Stomach (tissue), 9 donors: ENCODE data around the gene COX6B2. TPM values are rescaled to one million over a fixed set of nuclear protein-coding genes. Genes with fewer than 3 reads are reported as not detected.

ENCODE experiments used
- DNase-seq, 2 donors: peaks; one replicate each; pipeline versions ENCODE4 v3.0.0 to v3.0.0-alpha.2; 2013 to 2019
- H3K27ac ChIP-seq, 5 donors: fragments of 200-600 bp in 4 of 5; sonication (generic) in 4 of 5; one replicate each; pipeline ENCODE4 v1.5.1; 2013 to 2019; ENCODE audit warnings: mild to moderate bottlenecking in 1 of 5, moderate library complexity in 1 of 5
- H3K27me3 ChIP-seq, 3 donors: fragments of 200-600 bp; sonication (generic); one replicate each; pipeline ENCODE4 v1.5.1; 2017 to 2019; ENCODE audit warnings: mixed run types in 1 of 3
- H3K36me3 ChIP-seq, 4 donors: fragments of 200-600 bp; sonication (generic); 1 replicate in 3 of 4; 2 replicates in 1 of 4; pipeline ENCODE4 v1.5.1; 2016 to 2019
- H3K4me1 ChIP-seq, 4 donors: fragments of 200-600 bp; sonication (generic); one replicate each; pipeline ENCODE4 v1.5.1; 2016 to 2019
- H3K4me3 ChIP-seq, 4 donors: fragments of 200-600 bp; sonication (generic) in 3 of 4; one replicate each; pipeline ENCODE4 v1.5.1; 2016 to 2019; ENCODE audit warnings: mild to moderate bottlenecking in 1 of 4
- H3K9me3 ChIP-seq, 4 donors: fragments of 200-600 bp; sonication (generic); one replicate each; pipeline ENCODE4 v1.5.1; 2016 to 2019
- EP300 ChIP-seq: sonication (generic); formaldehyde crosslinking; IDR thresholded peaks from one replicate; pipeline ENCODE4 v1.6.1; 2017; ENCODE audit warnings: antibody characterized with exemption
- POLR2A ChIP-seq, 4 donors: fragments of 450-650 bp; IDR thresholded peaks; one replicate each; pipeline ENCODE4 v1.6.1; 2016; ENCODE audit warnings: antibody characterized with exemption in 4 of 4, control low read depth in 2 of 4, mild to moderate bottlenecking in 1 of 4, moderate library complexity in 1 of 4
- POLR2AphosphoS5 ChIP-seq, 3 donors: sonication (generic); formaldehyde crosslinking; IDR thresholded peaks; one replicate each; pipeline ENCODE4 v1.6.1; 2016; ENCODE audit warnings: antibody characterized with exemption in 3 of 3
- WGBS, 5 donors: extraction: QIAGEN DNeasy Blood & Tissue Kit in 3 of 5; methylation state at CpG; one replicate each; pipeline versions ENCODE4 v1.1.5 to v1.1.7; 2013 to 2018; 5-methylcytosine and 5-hydroxymethylcytosine counted together
- intact Hi-C: fragments of 100-400 bp; cut with DNase I; formaldehyde crosslinking; loops from one replicate; pipeline ENCODE4 v1.15.1; 2023; ENCODE audit warnings: low total_unique reads
- polyA plus RNA-seq, 3 donors: library from polyadenylated mRNA; stranded (reverse); fragments of 200-250 nt; gene quantifications; one replicate each; pipeline ENCODE4 v1.2.3, GENCODE V29; 2013
- total RNA-seq, 5 donors: library from RNA; depleted of rRNA; stranded (reverse); fragments of >200 nt; gene quantifications; one replicate each; pipeline versions ENCODE4 v1.1.0 to v1.2.3, GENCODE V29; 2014 to 2016
- TF ChIP-seq, protein P1 (sequence below), 7 experiments: fragments of 450-650 bp in 4 of 7; fragments of 200-600 bp in 3 of 7; sonication (generic) in 3 of 7; IDR thresholded peaks; one replicate each; pipeline ENCODE4 v1.5.1; 2016 to 2019; ENCODE audit warnings: antibody characterized with exemption in 7 of 7, control low read depth in 2 of 7, mild to moderate bottlenecking in 1 of 7
- donor health status: healthy with polysubstance abuse.
- donor health status: Bipolar disorder and iron deficiency.
- donor health status: healthy.

The COX6B2 gene
- total and polyA plus RNA-seq, 8 donors = 0.19 to 18.2 (median 0.93) TPM; not detected in 5

DNA sequence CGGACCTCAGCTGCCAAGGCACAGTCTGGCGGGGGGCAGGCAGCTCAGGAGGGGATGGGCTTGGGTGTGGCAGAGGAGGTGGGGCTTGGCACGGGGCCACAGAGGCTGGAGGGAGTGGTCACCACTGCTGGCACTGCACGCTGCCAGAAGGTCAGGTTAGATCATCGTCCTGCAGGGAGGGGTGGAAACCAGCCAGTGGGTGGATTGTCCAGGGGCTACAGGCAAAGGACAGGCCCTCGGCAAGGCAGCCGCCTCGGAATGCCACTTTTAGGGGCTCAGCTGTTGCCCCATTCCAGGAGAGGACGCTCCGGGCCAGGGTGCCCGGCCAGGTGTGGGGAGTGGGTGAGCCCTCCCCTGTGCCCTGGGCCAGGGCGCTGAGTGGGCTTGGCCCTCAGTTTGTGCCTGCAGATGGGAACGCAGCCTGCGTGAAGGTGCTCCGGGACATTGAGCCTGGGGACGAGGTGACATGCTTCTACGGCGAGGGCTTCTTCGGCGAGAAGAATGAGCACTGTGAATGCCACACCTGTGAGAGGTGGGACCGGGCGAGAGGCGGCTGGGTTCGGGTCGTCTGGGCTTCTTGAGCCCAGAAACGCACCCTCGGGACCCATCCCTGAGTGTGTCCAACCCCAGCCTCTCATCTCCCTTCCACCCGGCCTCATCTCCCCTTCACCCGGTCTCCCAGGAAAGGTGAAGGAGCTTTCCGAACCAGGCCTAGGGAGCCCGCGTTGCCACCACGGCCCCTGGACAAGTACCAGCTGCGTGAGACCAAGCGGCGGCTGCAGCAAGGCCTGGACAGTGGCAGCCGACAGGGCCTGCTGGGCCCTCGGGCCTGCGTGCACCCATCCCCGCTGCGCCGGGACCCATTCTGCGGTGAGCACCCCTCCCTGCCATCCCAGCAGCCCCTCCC is 8.4 kb downstream of the COX6B2 start:
- no peaks in the 10 kb centered on the region for H3K9me3 ChIP-seq
- H3K4me3 ChIP-seq = no peak overlapping the region
- peak; percentile 51 to 83 for DNase-seq
- H3K36me3 ChIP-seq = peaks cover 16 to 54% (median 42%) of the 10 kb centered on the region in 4 donors
- intact Hi-C loops = no loop called here
- TF ChIP-seq POLR2AphosphoS5 (IDR thresholded peaks at IDR 0.05) (no peak), EP300 (no peak), POLR2A (IDR thresholded peaks at IDR 0.05) (no peak)
- WGBS, 5 donors = 76 to 83% (median 82%) methylated on average over 42 to 43 of the region's 43 CpGs
- peaks cover 6 to 25% (median 20%) of the 10 kb centered on the region in 4 donors for H3K4me1 ChIP-seq
- peaks cover 0 to 17% (median 0%) of the 10 kb centered on the region in 3 donors for H3K27me3 ChIP-seq
- no peak overlapping the region for H3K27ac ChIP-seq

DNA sequence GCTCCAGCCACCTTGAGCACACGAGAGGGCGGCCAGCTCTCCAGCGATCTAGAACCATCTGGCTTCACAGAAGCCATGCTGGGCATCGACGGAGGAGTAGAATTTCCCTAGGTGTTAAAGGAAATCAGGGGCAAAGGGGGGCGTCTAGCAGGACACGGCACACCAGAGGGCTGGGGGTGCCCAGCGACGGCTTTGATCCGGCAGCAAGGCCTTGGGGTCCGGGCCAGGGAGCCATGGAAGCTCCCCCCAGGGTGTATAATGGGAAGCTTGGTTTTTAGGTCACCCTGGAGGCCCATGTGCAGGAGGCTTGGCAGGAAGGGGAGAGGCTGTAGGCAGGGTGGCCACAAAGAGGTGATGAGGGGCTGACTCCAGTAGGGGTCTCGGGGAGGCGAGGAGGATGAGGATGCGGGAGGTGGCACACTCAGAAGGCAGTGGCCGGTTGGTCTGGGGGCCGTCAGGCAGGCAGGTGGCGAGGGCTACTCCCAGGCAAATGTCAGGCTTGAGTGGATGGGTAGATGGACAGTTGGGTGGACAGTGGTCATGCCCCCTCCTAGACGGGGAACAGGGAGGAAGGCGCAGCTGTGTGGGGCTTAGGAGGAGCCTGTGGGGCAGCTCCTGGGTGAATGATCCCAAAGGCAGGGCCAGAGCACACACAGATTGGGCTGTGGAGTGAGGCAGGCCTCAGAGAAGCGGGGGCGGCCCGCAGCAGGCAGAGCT is 9.3 kb downstream of the COX6B2 start:
- TF ChIP-seq POLR2AphosphoS5 (IDR thresholded peaks at IDR 0.05) = no peak
- no peak for TF ChIP-seq EP300
- TF ChIP-seq, protein P1, sequence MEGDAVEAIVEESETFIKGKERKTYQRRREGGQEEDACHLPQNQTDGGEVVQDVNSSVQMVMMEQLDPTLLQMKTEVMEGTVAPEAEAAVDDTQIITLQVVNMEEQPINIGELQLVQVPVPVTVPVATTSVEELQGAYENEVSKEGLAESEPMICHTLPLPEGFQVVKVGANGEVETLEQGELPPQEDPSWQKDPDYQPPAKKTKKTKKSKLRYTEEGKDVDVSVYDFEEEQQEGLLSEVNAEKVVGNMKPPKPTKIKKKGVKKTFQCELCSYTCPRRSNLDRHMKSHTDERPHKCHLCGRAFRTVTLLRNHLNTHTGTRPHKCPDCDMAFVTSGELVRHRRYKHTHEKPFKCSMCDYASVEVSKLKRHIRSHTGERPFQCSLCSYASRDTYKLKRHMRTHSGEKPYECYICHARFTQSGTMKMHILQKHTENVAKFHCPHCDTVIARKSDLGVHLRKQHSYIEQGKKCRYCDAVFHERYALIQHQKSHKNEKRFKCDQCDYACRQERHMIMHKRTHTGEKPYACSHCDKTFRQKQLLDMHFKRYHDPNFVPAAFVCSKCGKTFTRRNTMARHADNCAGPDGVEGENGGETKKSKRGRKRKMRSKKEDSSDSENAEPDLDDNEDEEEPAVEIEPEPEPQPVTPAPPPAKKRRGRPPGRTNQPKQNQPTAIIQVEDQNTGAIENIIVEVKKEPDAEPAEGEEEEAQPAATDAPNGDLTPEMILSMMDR (IDR thresholded peaks at IDR 0.05) = no peak
- TF ChIP-seq POLR2A (IDR thresholded peaks at IDR 0.05) = no peak
- no peak for DNase-seq
- H3K27ac ChIP-seq = no peak overlapping the region
- WGBS, 5 donors = 82 to 87% (median 86%) methylated on average over 22 of the region's 22 CpGs
- peaks cover 0 to 9% (median 0%) of the 10 kb centered on the region in 3 donors for H3K27me3 ChIP-seq
- H3K4me3 ChIP-seq = no peak overlapping the region
- peaks cover 16 to 54% (median 42%) of the 10 kb centered on the region in 4 donors for H3K36me3 ChIP-seq
- H3K9me3 ChIP-seq = no peaks in the 10 kb centered on the region
- H3K4me1 ChIP-seq = peaks cover 15 to 33% (median 28%) of the 10 kb centered on the region in 4 donors
- intact Hi-C loops = no loop called here

GRCh38 chr19:55344444-55344843 is 10.1 kb downstream of the COX6B2 start:
- H3K9me3 ChIP-seq = no peaks in the 10 kb centered on the region
- peaks cover 16 to 54% (median 42%) of the 10 kb centered on the region in 4 donors for H3K36me3 ChIP-seq
- peaks cover 0 to 2% (median 0%) of the 10 kb centered on the region in 3 donors for H3K27me3 ChIP-seq
- H3K27ac ChIP-seq = no peak overlapping the region
- no peak for DNase-seq
- no peak for TF ChIP-seq EP300
- H3K4me3 ChIP-seq = no peak overlapping the region
- intact Hi-C loops = no loop called here
- peaks cover 17 to 37% (median 34%) of the 10 kb centered on the region in 4 donors for H3K4me1 ChIP-seq
- WGBS, 5 donors = 74 to 84% (median 76%) methylated on average over 9 of the region's 9 CpGs

DNA sequence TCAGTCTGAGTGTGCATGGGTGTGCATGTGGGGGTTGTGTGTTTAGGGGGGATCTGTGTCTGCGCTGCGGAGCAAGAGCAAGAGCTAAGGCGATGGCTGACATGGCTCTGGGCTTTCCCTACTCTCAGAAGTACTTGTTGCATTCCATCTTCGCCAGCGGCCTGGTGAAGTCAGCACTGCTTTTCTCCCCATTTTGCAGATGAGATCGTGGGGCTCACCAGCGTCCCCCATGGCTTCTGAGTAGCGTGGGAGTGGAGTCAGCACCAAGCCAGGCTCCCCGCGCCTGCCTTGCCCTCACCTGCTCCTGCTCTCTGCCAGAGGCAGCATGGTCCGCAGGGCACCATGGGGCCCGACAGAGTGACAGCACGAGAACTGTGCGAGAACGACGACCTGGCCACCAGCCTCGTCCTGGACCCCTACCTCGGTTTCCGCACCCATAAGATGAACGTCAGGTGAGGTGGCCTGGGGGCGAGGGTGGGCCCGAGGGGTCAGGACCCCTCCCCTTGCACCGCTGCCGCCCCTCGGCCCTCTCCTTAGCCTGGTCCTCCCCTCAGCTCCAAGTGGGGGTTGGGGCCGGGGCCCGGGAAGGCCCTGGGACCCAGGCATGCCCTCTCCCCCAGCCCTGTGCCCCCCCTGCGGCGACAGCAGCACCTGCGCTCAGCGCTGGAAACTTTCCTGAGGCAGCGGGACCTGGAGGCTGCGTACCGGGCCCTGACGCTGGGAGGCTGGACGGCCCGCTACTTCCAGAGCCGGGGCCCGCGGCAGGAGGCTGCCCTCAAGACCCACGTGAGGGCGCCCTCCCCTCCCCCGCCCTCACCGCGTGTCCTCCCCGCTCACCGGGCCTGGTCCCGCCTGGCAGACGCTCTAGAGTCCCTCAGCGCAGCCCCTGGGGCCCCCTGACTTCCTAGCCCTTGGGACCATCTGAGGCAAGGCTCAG is 12.7 kb downstream of the COX6B2 start:
- Histone ChIP-seq H3K4me3 (peak overlapping the region; percentile 65 to 89 (median 78)), H3K27me3 (no peaks in the 10 kb centered on the region), H3K4me1 (peaks cover 17 to 47% (median 42%) of the 10 kb centered on the region in 4 donors), H3K36me3 (peaks cover 16 to 45% (median 33%) of the 10 kb centered on the region in 4 donors), H3K9me3 (no peaks in the 10 kb centered on the region), H3K27ac (no peak overlapping the region)
- TF ChIP-seq EP300 (no peak), POLR2AphosphoS5 (IDR thresholded peaks at IDR 0.05) (no peak), POLR2A (IDR thresholded peaks at IDR 0.05) (no peak)
- TF ChIP-seq, protein P1 (IDR thresholded peaks at IDR 0.05) = no peak
- 80 to 90% (median 88%) methylated on average over 18 to 50 of the region's 50 CpGs for WGBS, 5 donors
- DNase-seq = no peak
- intact Hi-C loops = no loop called here
